Heart right ventricle (tissue), 16 donors: ENCODE results near the gene SLC22A3. TPM values are rescaled to one million over a fixed set of nuclear protein-coding genes. Genes with fewer than 3 reads are reported as not detected.

ENCODE experiments used
- ATAC-seq, 8 donors: fragments of 200-7000 bp; cut with Tn5 transposase; one replicate each; pipeline ENCODE4 v1.9.1; 2020; ENCODE audit warnings: mild to moderate bottlenecking in 8 of 8, moderate library complexity in 8 of 8, moderate number of reproducible peaks in 1 of 8
- DNase-seq, 2 donors: peaks; one replicate each; pipeline ENCODE4 v3.0.0-alpha.2; 2020
- H3K27ac ChIP-seq, 10 donors: fragments of 200-600 bp; sonication (generic) in 2 of 10; one replicate each; pipeline versions ENCODE4 v1.5.0 to v1.8.0; 2020 to 2022; ENCODE audit warnings: mild to moderate bottlenecking in 3 of 10
- H3K27me3 ChIP-seq, 7 donors: fragments of 200-600 bp; one replicate each; pipeline ENCODE4 v1.8.0; 2021 to 2022; ENCODE audit warnings: mild to moderate bottlenecking in 2 of 7
- H3K36me3 ChIP-seq, 9 donors: fragments of 200-600 bp; sonication (generic) in 1 of 9; one replicate each; pipeline versions ENCODE4 v1.5.0 to v1.8.0; 2020 to 2022; ENCODE audit warnings: mild to moderate bottlenecking in 2 of 9
- H3K4me1 ChIP-seq, 9 donors: fragments of 200-600 bp; sonication (generic) in 1 of 9; one replicate each; pipeline versions ENCODE4 v1.5.0 to v1.8.0; 2020 to 2022; ENCODE audit warnings: mild to moderate bottlenecking in 4 of 9
- H3K4me3 ChIP-seq, 10 donors: fragments of 200-600 bp; sonication (generic) in 2 of 10; one replicate each; pipeline versions ENCODE4 v1.5.0 to v1.8.0; 2020 to 2022; ENCODE audit warnings: mild to moderate bottlenecking in 7 of 10, moderate library complexity in 2 of 10
- H3K9me3 ChIP-seq, 11 donors: fragments of 200-600 bp in 10 of 11; sonication (generic) in 2 of 11; one replicate each; pipeline versions ENCODE4 v1.5.0 to v1.8.0; 2013 to 2022; ENCODE audit warnings: mild to moderate bottlenecking in 2 of 11, control low read depth in 1 of 11, moderate library complexity in 1 of 11
- WGBS, 2 donors: extraction: QIAGEN DNeasy Blood & Tissue Kit; methylation state at CpG; one replicate each; pipeline ENCODE4 v1.1.7; 2013; ENCODE audit warnings: inconsistent platforms in 1 of 2; 5-methylcytosine and 5-hydroxymethylcytosine counted together
- intact Hi-C, 10 donors: fragments of 100-400 bp; cut with DNase I; formaldehyde crosslinking; loops; one replicate each; pipeline versions ENCODE4 v1.11.1 to v1.14.2; 2022
- polyA plus RNA-seq, 2 donors: library from polyadenylated mRNA; stranded (reverse); fragments of 200-250 nt; gene quantifications; one replicate each; pipeline ENCODE4 v1.2.3, GENCODE V29; 2013
- total RNA-seq, 10 donors: library from RNA; stranded (reverse); fragmentation: NEBNext Ultra II Directional in 3 of 10; extraction: Animal tissue kit (Norgen Biotek cat#: 25700) in 3 of 10; gene quantifications; one replicate each; pipeline versions ENCODE4 v1.2.1 to v1.2.4, GENCODE V29; 2021 to 2023
- TF ChIP-seq, protein P1 (sequence below), 9 donors: fragments of 200-600 bp; sonication (generic) in 2 of 9; IDR thresholded peaks; one replicate each; pipeline versions ENCODE4 v1.5.0 to v1.8.0; 2021 to 2022; ENCODE audit warnings: antibody characterized with exemption in 9 of 9, mild to moderate bottlenecking in 5 of 9, moderate library complexity in 1 of 9
- donor health status: Arrhythmogenic right ventricular cardiomyopathy.
- donor health status: ischemic (EF 13 %, LVEDD 7.1; RV severe dilation, severe dysfunction).
- donor health status: healthy with polysubstance abuse.
- donor health status: DM: no; HTN: yes; CAD: no.
- donor health status: DM: no; HTN: no; CAD: no.
- donor health status: ischemic (EF 25% LVEDD 6.9; RV normal size, moderate dysfunction).
- donor health status: ischemic (EF 25% LVEDD 5.7; RV mildly dilated, moderate dysfunction).
- donor health status: healthy.
- donor health status: DM: yes; HTN: yes; CAD: no.
- donor health status: Ischemic cardiomyopathy.
- donor health status: ischemic (EF 35%, LVEDD 5.7; RV mildly dilated, moderate dysfunction).
- donor health status: nonischemic (EF 11% LVEDD 7.7; RV severe dilation, severe dysfunction).
- donor health status: DM: yes; HTN: yes; CAD: no.
- donor health status: PGD.
- donor health status: ischemic (EF 29% LVEDD 5.4; RV normal size, mild dysfunction).
- donor health status: nonischemic (EF 23%, LVEDD 6.1; RV moderate dilation, normal function).

SLC22A3 gene
- total and polyA plus RNA-seq, 12 donors, result 0.26 to 2.0 (median 0.71) TPM

DNA sequence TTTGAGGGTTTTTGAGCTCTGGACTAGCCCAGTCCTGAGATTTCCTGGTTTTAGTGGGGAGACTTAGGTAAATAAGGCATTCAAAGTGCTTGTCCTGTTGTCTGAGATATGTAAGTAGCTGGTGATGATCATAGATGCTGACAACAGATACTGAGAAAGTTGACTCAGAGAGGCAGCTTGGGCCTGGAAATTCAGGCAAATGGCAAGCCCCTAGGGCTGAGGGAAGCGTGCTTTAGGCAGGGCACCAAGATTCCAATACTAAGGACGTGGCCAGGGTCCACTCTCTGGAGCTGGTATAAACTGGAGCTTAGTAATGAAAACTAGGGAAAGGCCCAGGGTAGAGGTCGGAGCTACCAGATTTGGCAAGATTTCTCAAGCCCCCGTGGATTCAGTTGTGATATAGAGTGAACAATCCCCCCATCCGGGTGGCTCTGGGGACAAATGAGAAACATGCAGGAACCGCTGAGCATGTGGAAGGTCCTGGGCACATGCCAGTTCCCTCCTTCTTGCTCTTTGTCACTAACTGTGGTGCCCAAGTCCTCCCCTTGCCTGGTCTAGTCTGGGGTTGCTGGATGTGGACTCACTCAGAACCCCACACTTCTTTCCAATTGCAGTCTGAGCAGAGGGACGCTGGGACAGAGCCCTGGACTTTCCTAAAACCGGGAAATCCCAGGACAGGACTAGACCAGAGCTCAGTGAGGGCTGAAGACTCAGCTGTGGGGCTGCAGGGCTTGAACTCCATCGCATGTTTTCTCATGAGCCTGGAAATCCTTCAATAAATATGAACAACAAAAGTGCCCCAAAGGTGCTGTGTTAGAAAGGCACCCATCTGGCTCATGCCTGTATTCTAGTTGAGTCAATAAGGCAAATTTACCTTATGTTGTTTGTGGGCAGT is 10.3 kb downstream of the SLC22A3 start:
- Histone ChIP-seq H3K27me3 (peaks cover 0 to 51% (median 5%) of the 10 kb centered on the region in 7 donors), H3K27ac (no peak overlapping the region), H3K9me3 (no peaks in the 10 kb centered on the region), H3K4me3 (no peak overlapping the region), H3K36me3 (no peaks in the 10 kb centered on the region), H3K4me1 (no peaks in the 10 kb centered on the region)
- TF ChIP-seq, protein P1, sequence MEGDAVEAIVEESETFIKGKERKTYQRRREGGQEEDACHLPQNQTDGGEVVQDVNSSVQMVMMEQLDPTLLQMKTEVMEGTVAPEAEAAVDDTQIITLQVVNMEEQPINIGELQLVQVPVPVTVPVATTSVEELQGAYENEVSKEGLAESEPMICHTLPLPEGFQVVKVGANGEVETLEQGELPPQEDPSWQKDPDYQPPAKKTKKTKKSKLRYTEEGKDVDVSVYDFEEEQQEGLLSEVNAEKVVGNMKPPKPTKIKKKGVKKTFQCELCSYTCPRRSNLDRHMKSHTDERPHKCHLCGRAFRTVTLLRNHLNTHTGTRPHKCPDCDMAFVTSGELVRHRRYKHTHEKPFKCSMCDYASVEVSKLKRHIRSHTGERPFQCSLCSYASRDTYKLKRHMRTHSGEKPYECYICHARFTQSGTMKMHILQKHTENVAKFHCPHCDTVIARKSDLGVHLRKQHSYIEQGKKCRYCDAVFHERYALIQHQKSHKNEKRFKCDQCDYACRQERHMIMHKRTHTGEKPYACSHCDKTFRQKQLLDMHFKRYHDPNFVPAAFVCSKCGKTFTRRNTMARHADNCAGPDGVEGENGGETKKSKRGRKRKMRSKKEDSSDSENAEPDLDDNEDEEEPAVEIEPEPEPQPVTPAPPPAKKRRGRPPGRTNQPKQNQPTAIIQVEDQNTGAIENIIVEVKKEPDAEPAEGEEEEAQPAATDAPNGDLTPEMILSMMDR (IDR thresholded peaks at IDR 0.05), result no peak
- no peak for DNase-seq
- ATAC-seq, result no peak
- intact Hi-C loops, result no loop called here
- 73 to 74% methylated on average over 9 of the region's 9 CpGs for WGBS, 2 donors

DNA sequence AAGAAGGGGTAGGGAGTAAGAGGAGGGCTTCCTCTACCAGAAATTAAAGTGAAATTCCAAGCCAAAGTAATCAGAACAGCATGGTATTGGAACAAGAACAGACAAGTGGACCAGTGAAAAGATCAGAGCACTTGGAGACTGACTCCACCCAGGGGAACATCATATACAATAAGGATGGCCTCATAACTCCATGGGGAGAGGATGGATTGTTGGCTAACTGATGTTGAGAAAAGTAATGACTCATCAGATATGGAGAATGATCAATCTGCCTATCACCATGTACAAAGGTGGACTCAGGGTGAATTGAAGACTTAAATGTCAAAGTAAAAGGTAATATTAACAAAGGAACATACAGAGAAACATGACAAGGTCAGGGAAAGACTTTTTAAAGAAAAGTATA is 12.8 kb downstream of the SLC22A3 start:
- H3K36me3 ChIP-seq, result no peaks in the 10 kb centered on the region
- TF ChIP-seq, protein P1 (IDR thresholded peaks at IDR 0.05), result no peak
- no peak for ATAC-seq
- intact Hi-C loops, result no loop called here
- H3K4me1 ChIP-seq, result no peaks in the 10 kb centered on the region
- no peaks in the 10 kb centered on the region for H3K9me3 ChIP-seq
- H3K4me3 ChIP-seq, result no peak overlapping the region
- H3K27ac ChIP-seq, result no peak overlapping the region
- DNase-seq, result no peak
- peaks cover 0 to 29% (median 5%) of the 10 kb centered on the region in 7 donors for H3K27me3 ChIP-seq

DNA sequence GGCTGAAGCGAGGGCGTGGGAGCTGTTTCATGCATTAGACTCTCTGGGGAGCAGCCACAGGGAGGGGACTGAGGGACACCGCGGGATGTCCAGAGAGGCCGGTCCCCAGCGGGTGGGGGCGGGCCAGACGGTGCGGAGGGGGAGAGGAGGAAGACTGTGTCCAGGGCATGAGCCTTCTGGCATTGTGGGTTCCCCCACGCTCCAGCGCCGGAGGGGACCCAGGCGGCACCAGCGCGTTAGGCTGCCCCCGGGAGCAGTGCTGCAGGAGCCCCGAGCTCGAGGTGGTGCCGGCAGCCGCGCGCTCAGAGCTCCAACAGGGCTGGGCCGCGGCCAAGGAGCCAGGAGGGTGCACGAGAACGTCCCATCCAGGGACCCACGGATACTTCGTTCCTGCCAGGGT is 14.4 kb downstream of the SLC22A3 start:
- no peaks in the 10 kb centered on the region for H3K9me3 ChIP-seq
- H3K4me1 ChIP-seq, result no peaks in the 10 kb centered on the region
- 76 to 82% methylated on average over 26 to 28 of the region's 28 CpGs for WGBS, 2 donors
- H3K36me3 ChIP-seq, result no peaks in the 10 kb centered on the region
- H3K4me3 ChIP-seq, result no peak overlapping the region
- intact Hi-C loops, result no loop called here
- TF ChIP-seq, protein P1 (IDR thresholded peaks at IDR 0.05), result no peak
- DNase-seq, result peak; percentile 22 to 28
- H3K27me3 ChIP-seq, result peaks cover 0 to 23% (median 3%) of the 10 kb centered on the region in 7 donors
- H3K27ac ChIP-seq, result no peak overlapping the region
- ATAC-seq, result peak in 6 of 8 donors; percentile 37 to 53 (median 46)

DNA sequence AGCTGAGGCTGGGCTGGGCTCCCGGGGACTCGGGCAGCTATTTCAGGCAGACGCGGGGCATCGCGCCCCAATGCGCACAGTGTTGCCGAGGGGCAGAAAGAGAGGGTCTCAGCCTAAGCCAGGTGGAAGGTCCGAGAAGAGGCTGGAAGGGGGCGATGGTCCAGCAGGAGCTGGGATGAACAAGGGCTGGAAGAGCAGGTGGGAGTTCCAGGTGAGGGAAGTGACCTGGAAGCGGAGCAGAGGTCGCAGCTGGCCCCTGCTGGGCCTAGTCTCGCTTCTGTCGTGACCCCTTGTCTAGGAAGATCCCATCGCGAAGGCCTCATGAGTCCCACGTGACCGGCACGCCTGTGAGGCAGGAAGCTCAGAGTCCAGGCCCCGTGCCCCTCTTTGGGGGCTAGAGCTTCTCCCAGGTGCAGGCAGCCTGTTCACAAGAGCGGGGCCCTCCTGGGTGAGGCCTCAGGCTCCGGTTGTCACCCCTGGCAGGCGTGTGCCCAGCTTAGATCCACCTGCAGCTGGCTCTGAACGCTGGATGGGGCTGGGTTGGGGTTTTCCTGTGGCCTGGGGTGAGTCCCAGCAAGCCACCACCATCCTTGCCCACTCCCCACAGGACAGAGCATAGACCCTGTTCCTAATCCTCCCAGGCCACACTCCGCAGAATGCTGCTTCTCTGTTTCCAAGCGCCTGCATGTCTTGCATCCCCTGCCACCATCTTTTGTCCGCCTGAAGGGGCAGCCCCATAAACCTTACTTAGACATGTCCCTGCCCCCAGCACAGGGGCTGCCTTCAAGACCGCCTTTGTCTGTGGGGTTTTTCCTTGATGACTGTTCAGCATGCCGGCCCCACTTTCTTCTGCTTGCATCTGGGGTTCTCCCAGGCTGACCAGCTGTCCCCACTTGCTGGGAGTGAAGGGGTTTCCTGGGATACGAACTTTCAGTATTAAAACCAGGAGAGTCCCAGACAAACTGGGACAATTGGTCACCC is 15.1 kb downstream of the SLC22A3 start:
- peaks cover 0 to 19% (median under 1%) of the 10 kb centered on the region in 7 donors for H3K27me3 ChIP-seq
- H3K27ac ChIP-seq, result no peak overlapping the region
- H3K4me3 ChIP-seq, result no peak overlapping the region
- H3K9me3 ChIP-seq, result no peaks in the 10 kb centered on the region
- ATAC-seq (no peak), DNase-seq (no peak)
- intact Hi-C loops, result no loop called here
- 89 to 91% methylated on average over 30 of the region's 30 CpGs for WGBS, 2 donors
- TF ChIP-seq, protein P1 (IDR thresholded peaks at IDR 0.05), result no peak
- H3K36me3 ChIP-seq, result no peaks in the 10 kb centered on the region
- no peaks in the 10 kb centered on the region for H3K4me1 ChIP-seq
